GM18517 (cell line): ENCODE results near the gene APOO.
"Not testable (repeated sequence)": the region's sequence is repeated elsewhere in the genome, so short reads cannot be mapped to it uniquely, and the experiment has no call there.

Experiments used
- ATAC-seq: cut with Tn5 transposase; IDR thresholded peaks from one replicate; pipeline ENCODE4 v1.9.1; 2021; ENCODE audit warnings: mild to moderate bottlenecking, moderate library complexity; ENCODE audit not compliant: unreplicated experiment

The APOO gene

GRCh38 chrX:23904096-23904495, 3.6 kb downstream of the APOO start:
- ATAC-seq: no peak

GRCh38 chrX:23902419-23902818, 5.3 kb downstream of the APOO start:
- no peak for ATAC-seq

DNA sequence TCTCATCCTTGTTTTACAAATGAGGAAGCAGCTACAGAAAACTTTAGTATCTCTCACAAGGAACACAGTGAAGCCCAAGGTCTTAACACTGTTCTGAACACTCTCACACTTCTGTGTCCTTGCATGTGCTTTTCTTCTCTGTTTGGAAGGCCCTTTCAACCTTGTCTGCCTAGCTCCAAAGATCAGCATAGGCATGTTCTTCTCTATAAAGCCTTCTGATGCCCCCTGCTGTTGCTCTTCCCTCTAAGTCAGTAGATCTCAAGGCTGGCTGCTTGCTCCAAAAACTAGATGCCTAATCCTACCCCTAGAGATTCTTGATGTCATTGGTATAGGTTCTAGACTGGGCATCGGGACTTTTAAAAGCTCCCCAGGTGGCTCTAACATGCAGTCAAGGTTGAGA, 5.9 kb downstream of the APOO start:
- ATAC-seq: no peak

DNA sequence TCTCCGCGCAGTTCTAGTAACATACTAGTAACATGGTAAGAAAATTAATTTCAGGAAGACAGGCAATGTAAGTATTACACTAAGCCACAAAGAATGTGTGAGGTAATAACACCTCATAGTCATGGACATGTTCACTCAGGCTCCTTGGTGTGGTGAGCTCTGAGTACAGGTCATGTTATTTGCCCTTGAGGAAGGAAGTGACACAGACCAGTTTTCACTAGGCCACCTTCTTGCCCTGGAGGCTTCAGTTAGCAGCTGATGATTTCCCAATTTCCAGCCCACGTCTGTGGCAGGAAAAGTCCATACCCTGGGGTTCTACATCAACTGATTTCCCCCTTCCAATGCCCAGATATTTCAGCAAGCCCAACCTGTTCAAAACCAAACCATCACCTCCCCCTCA, 6.7 kb downstream of the APOO start:
- no peak for ATAC-seq

- no peak for ATAC-seq
These were observed 7.4 kb downstream of the APOO start for GRCh38 chrX:23900220-23900797.

DNA sequence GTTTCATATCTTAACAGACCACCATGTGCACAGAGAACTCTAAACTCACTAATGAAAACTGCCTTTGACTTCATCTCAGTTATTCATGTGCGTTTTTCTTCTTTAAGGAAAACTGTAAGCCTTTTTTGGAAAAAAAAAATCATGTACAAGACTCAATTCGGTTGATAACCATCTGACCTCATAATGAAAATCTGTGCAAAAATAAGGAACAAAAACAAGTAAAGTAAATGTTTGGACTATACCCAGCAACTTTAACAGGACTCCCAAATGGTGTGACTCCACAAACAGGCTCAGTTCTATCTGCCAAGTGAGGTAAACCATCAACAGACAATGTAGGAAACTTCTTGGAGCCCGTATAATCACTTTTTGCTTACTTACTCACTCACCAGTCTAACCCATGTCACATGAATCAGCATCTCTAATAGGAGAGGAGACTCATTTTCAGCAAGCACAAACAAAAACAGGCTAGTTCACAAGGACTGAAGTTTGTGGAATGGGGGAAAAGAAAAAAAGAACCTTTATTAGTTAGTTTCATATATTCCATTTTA, 9.3 kb downstream of the APOO start:
- no peak for ATAC-seq

DNA sequence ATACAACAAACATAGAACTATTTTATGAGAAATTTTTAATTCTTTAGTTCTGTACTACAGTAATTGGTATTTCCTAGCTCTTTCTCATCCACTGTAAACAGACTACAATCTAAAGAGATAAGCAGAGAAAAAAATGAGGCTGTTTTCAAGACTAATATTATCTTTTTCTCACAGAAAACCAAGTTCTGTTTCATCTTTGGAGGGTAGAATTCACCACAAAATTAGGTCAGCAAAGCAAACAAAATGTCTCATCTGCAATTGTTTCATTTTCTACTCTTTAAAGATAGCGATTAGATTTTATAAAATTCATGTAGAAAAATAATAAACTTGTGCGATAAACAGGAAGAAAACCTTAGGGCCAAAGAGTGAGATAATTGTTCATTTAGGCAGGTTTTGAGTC, 10.8 kb downstream of the APOO start:
- no peak for ATAC-seq

GRCh38 chrX:23896539-23896938, 11.2 kb downstream of the APOO start:
- ATAC-seq: not testable (repeated sequence)

DNA sequence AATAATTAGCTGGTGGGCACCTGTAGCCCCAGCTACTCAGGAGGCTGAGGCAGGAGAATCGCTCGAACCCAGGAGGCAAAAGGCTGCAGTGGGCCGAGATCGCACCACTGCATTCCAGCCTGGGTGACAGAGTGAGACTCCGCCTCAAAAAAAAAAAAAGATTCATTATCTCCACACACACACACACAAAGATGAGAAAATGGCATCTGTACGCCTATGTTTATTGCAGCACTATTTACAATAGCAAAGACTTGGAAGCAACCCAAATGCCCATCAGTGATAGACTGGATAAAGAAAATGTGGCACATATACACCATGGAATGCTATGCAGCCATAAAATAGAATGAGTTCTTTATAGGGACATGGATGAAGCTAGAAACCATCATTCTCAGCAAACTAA, 12.7 kb downstream of the APOO start:
- ATAC-seq: not testable (repeated sequence)

DNA sequence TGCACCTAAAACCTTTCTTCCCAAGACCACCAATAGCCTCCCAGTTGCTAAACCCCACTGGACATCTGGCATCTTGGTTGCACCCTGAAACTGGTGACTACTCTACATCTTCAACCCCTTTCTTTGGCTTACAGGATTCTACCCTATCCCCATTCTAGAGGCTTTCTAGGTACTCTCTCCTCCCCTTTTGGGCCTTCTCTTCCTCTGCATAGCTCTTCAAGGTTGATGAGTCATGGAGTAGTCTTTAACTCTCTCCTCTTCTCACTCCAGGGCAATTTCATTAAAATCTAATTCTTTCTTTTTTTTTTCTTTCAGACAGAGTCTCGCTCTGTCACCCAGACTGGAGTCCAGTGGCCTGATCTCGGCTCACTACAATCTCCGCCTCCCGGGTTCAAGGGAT, 16.8 kb downstream of the APOO start:
- no peak for ATAC-seq

DNA sequence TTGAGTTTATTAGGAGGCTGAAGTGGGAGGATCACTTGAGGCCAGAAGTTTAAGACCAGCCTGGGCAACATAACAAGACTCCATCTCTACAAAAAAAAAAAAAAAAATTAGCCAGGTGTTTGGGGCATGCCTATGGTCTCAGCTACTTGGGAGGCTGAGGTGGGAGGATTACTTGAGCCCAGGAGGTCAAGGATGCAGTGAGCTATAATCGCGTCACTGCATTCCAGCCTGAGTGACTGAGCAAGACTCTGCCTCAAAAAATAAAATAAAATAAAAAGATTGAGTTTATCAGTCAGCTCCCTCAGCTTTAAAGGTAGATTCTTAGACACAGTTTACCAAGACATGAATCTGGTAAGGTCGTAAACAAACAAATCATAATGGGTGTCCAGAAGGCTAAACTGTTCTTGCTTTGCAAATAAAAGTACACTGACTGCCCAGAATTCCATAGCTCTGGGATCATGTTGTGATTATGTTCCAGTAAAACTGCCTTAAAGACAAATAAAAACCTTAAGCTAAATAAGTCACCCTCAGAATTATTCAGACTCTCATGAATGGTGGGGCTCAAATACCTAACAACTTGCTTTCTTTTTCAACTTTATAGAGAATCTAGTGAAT, 18.7 kb downstream of the APOO start:
- no peak for ATAC-seq

DNA sequence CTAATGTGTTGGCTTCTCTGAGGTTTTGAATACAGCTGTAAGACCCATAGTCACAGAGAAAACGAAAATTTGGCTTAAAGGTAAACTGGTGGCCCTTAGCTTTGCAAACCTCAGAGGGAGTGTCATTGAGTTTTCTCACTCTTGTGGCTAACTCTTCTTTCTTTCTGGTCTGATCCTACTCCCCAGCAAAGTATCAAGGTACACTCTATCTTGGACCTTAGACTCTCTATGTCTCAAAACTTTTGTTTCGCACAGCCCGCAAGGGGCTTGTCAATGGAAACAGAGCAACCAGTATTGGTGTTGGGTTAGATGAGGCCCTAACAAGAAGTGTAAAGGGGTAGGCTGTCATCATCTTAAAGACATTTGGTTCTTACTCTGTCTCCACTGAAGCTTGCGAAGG, 19.8 kb downstream of the APOO start:
- no peak for ATAC-seq

DNA sequence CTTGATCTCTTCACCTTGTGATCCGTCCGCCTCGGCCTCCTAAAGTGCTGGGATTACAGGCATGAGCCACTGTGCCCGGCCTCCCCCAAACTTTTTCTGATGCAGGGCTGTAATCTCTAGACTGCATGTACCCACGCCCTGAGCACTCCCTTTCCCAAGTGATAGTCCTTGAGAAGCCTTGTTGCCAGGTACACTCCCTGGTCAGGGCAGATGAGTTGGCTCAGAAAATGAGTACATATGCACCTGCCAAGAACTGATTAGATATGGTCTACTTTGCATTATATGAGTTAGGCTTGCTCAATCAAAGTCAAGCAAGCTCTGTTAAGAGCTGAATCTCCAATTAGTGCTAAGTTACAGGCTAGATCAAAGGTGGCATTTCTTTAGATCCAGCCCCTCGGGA, 20.3 kb downstream of the APOO start:
- ATAC-seq: no peak

DNA sequence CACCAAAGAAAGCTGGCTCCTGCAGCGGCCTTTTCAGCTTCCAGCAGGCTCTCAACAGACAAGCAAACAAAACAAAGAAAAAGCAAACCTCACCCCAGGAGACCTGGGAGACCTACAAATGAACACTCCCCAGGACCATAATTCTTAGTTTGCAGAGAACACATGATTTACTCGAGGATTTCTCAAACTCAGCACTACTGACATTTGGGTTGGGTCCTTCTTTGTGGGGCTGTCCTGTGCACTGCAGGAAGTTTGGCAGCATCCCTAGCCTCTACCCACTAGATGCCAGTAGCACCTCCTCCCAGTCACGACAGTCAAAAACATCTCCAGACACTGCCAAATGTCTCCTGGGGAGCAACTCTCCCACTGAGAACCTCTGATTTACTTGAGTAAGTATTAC, 21.9 kb downstream of the APOO start:
- ATAC-seq: no peak

GRCh38 chrX:23884427-23885024, 23.2 kb downstream of the APOO start:
- no peak for ATAC-seq

- ATAC-seq: no peak
These were observed 23.9 kb downstream of the APOO start for GRCh38 chrX:23883737-23884354.

DNA sequence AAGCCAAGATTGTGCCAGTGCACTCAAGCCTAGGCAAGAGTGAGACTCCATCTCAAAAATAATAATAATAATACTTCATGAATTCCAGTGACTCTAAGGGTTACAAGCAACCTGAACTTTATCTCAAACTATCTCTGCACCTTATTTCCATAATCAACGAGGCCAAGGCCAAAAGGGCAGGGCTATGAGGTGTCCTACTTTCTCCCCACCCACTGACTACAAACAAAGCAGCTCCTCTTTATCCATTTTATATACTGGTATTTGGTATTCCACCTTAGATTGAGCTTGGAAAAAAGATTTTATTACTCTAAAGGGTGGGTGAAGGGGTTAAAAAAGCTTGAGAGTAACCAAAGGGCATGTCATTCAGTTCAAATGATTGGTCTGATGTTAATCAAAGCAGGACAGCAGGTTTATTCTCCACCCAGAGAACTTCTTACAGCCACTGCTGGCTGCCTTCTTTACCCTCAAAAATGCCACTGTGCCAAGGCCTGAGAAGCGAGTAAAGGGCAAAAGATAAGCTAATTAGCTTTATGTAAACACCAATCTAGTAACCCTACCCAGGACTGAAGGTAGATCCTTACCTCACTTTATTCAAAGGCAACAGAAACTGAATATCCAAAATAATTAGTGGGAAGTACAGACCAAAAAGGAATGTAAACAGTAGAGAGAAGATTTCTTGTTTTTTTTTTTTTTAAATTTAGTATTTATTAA, 28.2 kb downstream of the APOO start:
- no peak for ATAC-seq

DNA sequence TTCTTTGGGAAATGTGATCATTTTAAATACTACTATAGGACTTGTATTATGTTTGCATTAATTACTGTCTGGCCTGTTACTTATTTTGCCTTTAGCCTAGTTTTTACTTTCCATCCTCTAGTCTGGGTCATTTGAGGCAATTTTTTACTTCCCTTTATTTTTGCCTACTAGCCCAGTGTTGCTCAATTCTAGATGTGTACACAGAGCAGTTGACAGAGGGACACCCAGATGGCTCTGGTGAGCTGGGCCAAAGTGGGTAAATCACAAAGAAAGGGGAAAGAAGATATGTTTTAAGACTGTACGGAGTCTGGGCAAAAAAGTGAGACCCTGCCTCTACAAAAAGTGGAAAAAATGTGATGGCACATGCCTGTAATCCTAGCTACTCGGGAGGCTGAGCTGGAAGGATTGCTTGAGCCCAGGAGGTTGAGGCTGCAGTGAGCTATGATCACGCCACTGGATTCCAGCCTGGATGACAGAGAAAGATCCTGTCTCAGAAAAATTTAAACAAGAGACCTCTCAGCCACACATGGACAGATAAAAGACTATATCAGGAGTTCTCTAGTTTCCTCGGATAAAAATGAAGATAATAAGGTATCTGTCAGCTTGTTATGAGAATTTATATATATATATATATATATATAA, 35.7 kb downstream of the APOO start:
- no peak for ATAC-seq

- no peak for ATAC-seq
These were observed 37.7 kb downstream of the APOO start for GRCh38 chrX:23870041-23870440.

DNA sequence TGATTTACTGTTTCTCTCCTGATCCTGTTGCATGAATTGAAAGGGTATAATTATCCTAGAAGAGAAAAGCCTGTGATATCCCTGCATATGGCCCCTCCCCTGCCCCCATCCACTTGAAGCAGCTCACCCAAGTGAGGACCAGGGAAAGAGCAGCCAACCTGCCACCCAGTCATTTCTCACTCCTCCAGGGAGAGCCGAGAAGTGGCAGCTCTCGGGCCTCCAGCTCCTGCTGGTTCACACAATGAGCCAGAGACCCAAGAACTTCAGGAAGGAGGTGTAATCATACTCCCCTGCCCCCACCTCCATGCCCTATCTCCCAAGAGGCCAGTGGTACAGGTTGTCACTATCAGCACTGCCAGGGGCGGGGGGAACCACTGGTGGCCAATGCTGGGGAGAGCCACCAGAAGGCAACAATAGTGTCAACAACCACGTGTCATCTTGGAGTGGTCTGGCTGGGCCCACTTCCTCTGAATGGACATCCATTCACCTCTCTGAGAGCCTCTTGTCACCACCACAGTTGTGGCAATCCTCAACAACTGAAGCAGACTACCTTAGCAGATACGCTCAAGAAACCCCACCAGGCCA, 42.9 kb downstream of the APOO start:
- ATAC-seq: no peak

DNA sequence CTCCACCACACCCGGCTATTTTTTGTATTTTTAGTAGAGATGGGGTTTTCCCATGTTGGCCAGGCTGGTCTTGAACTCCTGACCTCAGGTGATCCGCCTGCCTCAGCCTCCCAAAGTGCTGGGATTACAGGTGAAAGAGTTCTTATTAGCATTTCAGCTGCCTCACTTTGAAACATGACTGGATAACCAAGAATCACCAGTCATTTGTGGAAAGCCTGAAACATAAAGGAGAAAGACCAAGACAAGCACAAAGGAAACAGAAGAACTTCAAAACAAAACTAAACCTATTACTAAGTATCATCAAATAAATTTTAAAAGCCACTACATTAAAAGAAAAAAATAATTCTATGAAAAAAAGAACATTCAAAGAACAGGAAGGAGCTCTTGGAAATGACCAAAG, 45.8 kb downstream of the APOO start:
- not testable (repeated sequence) for ATAC-seq
